TTC549 (cell line): ENCODE measurements around the gene LHX4.
A peak's percentile ranks its signal among the peaks of the same experiment; 100 is the strongest.

Source experiments
- FAIRE-seq: peaks from 2 replicates; lab custom pipeline; 2012; peaks lifted over from hg19 to GRCh38; lab: Jason Lieb, UNC

LHX4 gene

DNA sequence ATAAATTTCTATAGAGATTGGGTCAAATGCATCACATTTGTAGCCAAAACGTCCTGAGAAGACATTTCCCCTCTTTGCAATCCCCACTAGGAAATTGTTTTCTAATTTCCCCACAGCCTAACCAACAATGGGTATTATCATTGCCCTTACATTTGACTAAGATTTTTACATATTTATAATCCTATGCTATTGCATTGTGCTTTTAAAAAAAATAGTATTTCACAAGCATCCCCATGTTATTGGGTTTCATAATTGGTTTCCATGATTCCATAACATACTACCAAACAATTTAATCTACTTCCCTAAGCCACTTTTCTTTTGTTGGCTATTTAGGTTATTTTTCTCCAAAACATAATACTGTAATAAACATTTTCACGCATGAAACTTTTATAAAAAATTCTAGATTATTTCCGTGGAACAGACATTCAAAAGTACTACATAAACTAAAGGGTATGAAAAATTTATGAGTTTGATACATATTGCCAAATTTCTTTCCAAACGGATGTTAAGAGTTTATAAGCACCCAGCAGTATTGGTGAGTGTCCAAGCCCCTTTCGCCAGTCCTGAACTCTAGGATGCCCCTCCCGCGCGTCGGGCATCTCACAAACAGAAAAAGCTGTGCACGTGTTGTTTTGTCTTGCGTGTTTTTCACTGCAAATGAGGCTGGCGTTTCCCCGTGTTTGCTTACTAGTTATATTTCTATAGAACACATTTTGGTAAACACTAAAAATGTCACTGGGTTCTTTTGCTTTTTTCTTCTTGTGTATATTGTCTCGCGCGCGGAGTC, 2.0 kb upstream of the LHX4 start:
- no peak for FAIRE-seq

DNA sequence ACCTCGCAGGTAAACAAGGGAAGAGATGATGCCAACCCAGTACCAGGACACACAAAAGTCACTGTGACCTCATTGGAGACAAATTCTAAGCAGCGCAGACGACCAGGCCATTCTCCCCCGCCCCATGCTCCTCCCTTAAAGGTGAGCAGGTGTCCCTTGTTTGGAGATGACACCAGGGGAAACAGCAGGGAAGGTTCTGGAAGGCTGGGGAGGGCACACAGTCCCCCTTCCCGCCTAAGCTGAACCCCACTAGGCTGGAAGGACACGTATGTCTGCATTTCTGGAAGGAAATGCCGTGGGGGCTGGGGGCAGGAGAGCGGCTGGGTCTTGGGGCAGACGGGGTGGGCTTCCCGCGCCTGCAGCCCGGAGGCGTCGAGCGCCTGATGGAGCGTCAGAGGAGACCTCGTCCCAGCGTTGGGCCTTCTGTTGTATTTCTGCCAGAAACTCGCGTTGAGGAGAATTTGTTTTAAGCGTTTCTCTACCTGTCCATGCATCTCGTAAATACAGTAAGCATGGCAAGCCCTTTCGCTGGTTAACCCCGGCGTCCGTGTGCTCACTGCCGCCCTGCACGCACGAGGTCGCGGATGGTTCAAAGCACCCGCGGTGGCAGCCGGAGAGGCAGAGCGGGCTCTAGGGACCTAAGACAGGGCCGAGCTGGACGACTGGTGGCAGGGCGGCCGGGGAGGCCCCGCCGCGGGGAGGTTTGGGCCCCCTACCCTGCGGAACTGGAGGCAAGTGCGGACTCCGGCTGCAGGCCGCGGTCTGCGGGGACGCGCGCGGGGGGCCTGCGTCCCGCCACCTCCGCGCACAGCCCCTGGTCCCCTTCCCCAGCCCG, 1.2 kb upstream of the LHX4 start:
- FAIRE-seq, result no peak

GRCh38 chr1:180230416-180230790, 339 bp downstream of the LHX4 start:
- no peak for FAIRE-seq

DNA sequence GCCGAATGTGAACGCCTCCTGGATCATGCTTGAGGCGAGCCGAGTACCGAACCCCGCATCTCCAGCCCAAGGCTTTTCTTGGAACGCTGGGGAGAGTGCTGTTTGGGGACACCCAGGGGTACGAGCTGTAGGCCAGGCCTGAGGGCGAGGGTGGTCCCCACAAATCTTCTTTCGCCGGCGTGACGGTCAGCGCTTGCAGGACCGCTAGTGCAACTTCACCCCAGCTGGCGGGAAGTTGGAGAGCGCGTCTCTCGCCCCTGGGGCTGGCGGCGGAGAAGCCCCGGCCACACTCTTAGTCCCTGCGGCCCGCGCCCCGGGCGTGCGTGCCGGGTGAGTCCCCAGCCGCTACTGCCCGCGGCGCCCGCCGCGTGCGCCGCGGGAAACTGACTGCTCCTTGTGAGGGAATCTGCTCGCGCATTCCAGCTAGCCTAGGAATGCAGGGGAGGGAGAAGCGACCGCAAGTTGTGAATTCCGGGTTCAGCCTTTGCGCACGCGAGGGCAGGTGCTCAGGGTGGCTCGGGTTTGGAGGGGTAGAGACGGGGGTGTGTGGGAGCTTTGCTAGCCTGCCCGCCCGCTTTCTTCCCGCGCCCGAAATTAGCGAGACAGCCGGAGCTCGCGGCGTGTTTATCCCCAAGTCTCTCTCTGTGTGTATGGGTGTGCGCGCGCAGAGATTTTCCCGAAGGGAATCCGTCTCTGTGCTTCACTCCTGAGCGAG, 884 bp downstream of the LHX4 start:
- FAIRE-seq, result no peak

DNA sequence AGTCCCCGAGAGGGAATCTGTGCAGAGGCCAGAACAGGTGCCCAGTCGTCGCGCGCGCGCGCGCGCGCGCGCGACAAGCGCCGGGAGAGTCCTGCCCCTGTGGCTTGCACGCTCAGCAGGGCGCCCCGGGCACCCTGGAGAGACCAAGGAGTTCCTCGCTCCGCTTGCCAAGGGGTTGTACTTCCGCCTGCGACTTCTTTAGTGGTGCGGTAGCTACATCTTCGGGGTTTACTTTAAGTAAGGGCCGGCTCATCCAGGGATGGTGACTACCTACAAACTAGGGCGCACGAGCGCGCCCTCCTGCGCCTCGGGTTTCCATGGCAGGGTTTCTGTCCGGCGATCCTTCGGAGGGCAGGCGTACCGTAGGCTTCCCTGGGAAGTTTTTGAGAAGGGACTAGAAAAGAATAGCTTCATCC, 1.4 kb downstream of the LHX4 start:
- FAIRE-seq, result no peak

DNA sequence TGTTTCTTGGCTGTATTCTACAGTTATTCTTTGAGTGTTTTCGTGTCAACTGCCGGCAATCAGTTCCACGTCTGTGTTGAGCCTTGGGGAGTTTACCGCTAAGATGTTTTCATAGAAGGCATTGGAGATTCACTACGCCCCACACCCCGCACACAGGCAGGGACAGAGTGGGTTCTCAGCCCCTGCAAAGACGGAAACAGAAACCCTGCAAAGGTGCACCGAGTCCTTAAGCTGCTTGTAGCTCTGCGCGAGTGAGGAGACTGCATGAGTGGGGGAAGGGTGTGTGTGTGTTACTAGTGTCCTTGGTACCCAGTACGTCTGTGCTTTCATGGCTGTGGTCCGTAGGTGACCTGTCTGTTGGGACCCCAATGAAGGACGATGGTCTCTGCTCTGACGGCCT, 1.9 kb downstream of the LHX4 start:
- no peak for FAIRE-seq

DNA sequence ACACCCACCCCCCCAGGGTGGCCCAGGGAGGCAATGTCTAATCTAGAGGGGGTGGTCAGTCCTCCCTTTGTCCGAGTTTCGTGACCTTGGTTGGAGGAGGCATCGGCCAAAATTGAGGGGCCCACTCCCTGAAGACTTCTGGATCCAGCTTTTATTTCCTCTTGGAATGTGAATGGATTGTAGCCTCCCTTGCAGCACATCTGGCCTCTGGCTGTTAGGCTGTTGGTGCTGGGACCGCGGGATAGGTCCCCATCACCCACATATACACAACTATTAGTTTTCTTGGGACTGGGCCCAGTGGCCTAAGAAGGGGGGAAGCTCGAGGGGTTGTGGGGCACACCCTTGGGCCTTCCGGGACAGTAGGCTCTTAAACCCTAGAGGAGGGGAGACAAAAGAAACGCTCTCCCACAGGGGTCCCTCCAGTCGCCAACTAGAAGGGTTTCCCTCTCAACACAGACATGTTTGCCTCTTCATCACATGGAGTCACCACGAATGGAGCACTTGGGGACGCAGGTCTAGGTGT, 2.5 kb downstream of the LHX4 start:
- FAIRE-seq, result no peak

DNA sequence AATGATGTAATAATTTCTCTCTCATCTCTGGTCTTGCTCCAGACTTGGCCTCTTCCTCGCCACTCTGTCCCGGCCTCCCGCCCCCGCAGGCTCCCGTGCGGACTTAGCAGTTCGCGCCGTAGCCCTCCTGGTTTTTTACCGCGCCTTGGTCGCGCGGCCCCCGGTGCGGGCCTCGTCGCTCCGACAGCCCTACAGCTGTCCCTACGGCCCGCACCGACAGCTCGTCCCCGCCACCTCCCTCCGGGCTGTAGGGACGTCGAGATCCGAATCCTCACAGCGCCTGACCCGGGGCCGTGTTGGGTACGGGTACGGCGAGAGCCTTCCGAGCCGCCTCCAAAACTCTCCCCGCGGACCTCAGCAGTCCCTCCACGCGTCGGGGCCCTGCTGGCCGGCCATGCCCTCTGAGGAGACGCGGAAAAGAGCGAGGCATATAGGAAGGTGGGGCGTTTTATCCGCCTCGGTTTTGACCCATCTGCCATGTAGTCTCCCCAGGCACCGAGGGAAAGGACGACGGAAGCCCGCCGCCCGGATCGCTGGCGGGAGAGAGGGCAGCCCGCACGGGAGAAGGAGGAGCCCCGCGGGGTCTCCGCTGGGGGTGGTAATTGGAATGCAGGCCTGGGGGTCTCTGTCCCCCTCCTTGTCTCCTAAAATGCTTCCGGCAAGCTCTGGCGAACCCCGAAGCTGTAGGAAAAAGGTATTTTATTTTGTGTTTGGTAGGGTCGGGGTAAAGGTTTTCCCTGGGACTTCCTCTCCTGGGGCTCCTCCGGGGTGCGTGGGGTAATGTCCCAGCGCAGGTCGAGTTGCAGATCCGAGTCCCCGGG, 3.3 kb downstream of the LHX4 start:
- FAIRE-seq, result no peak

DNA sequence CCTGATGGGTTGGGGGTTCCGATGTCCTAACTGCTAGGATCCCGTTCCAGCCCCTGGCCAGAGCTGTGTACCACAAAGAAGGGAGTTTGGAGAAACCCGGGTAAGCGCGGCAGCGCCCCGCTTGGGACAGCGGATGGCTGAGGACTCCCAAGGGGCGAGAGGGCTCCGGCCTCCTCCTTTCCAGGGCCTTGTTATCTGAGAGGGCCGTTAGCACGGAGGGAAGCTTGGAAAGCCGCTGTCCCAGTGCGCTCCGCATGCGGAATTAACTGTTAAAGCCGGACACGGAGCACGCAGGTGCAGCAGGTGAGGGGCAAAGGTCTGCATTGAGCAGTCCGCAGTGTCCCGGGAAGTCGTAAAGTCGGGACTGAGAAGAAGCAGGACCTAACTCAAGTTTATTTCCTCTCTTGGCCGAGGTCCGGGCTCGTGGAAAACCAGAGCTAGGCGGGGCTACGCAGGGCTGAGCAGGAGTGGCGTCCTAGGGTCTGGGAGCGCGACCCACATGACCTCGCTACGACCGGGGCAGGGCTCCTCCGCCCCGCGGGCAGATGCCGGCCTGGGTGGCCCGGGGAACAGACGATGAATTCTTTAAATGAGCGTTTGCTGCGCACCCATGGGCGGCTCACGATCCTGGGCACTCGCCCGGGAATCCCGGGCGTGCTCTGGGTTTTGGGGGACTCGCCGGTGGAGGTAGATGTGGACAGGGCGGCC, 4.5 kb downstream of the LHX4 start:
- no peak for FAIRE-seq

- FAIRE-seq, result no peak
Observed at GRCh38 chr1:180235077-180235501, 5.0 kb downstream of the LHX4 start.

- FAIRE-seq, result no peak
Observed at GRCh38 chr1:180235502-180236239, 5.6 kb downstream of the LHX4 start.

DNA sequence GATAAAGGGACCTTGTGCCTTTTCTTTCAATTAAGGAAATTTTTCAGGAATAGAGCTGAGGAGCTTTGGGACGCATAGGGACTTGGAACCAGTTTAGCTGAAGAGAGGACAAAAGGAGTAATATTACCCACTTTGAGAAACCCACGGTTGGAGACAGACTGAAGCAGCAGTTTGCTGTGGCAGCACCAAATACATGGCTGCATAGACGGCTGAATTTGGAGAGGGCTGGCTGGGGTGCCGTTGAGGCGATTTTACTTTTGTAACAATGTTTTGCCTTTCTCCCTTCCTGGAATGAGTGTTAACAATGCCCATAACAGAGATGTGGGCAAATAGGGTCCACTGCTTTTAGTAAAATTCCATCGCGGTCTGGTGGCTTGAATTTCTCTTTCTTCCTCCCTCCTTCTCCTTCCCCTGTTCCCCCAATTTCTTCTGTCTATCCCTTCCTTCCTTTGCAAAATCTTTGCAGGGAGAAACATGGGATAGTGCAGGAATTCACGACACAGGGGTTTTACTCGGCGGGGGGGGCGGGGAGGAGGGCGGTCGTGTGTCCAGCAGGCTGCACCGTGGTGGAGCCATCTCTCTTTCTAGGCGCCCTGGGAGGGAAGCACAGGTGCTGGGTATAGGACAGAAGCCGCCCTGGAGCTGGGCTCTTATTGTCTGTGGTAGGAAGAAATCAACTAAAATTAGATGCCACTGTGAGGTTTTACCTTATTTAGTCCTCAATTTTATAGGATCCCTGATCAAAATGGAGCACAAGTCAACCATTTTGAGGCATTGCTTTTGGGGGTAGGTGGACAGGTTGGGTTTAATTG, 6.8 kb downstream of the LHX4 start:
- FAIRE-seq, result no peak

DNA sequence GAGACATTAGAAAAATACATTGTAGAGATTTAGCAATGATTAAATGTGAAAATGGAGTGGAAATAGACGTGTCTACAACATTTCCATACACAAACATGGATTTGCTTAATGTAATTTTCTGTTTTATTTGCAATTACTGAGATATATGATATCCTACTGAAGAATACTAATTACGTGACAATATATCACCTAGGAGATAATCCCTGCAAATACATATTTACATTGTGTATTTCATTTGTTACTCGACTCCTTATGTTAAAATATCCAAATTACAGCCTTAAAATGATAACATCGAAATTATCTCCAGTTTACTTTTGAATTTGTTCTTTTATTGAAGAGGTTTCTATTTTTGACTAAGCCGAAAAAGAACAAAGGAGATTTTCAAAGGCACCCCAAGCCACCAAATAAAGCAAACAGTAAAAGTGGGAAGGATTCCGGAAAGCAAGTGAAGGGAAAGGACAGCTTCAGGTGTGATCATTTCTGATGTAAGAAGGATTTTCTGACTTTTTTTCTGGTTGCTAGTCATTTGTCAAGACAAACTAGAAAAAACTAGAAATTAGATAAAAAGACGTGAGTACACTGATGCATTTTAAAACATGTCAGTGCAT, 7.9 kb downstream of the LHX4 start:
- peak; percentile 71 for FAIRE-seq

DNA sequence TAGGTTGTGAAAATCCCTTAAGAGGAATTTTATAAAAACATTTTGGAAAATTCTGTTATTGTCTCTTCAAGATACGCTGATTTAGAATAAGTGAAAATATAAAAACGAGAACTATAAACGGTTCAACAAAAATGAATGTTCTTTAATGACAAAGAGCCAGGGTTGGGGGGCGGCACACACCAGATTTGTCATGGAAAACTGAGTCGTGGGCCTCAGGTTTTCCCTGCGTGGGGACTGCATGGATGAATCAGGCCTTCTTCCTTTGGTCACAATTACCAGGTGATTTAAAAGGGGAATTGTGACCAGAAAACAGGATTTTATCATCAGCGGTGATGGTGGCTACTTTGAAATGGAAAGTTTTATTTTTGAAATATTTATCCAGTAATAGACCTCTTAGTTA, 8.6 kb downstream of the LHX4 start:
- FAIRE-seq, result no peak

GRCh38 chr1:180239145-180240096, 9.4 kb downstream of the LHX4 start:
- no peak for FAIRE-seq

GRCh38 chr1:180241716-180242544, 11.9 kb downstream of the LHX4 start:
- no peak for FAIRE-seq
